ENCODE results near the gene ZNF565. TPM values are rescaled to one million over a fixed set of nuclear protein-coding genes. Genes with fewer than 3 reads are reported as not detected.

ZNF565 gene
- total and polyA plus RNA-seq, 2 experiments from 2014 or later: 2.1 to 2.6 TPM

DNA sequence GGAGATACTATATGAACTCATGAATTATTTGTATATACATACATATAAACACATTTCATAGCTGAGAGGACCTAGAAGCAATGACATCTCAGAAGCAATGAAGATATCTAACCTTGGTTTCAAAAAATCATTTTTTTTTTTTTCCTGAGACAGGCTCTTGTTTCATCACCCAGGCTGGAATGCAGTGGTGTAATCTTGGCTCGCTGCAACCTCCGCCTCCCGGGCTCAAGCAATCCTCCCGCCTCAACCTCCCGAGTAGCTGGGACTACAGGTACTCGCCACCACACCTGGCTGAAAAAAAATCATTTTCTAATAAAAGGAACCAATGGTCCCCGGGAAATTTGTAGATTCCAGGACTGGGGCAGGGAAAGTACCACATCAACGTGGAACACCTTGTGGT lies 4.0 kb downstream of the ZNF565 start:
- in situ Hi-C loops (cut with MboI): no loop called here

DNA sequence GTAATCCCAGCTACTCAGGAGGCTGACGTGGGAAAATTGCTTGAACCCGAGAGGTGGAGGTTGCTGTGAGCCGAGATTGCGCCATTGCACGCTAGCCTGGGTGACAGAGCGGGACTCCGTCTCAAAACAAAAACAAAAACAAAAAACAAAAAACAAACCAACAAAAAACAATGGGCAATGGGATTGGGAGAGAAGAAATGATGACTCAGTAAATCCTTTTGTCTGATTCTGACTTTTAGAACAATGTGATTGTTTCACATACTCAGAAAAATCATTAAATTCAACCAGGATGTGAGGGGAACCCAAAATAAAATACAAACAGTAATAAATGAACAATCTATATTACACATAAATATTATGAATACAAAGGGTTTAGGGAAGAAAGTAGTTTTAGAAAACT lies 5.1 kb downstream of the ZNF565 start:
- H3K27me3 ChIP-seq (replicated peaks; ENCODE audit: insufficient read depth): no peaks in the 10 kb centered on the region
- no peak overlapping the region for H2AFZ ChIP-seq
- no peak for DNase-seq
- no peak overlapping the region for H3K4me2 ChIP-seq (ENCODE audit: unreplicated experiment)
- H3F3A ChIP-seq (ENCODE audit: insufficient read depth): no peaks in the 10 kb centered on the region
- WGBS, 2 experiments (ENCODE audit: low coverage in 1 of 2, low lambda C conversion rate in 2 of 2, missing lambda C conversion rate in 2 of 2): 92 to 99% methylated on average over 7 of the region's 7 CpGs
- in situ Hi-C loops (cut with MboI): no loop called here
- no peaks in the 10 kb centered on the region for H3K9me2 ChIP-seq (ENCODE audit: insufficient read depth)
- no peak overlapping the region for H3K9ac ChIP-seq
- H3K27ac ChIP-seq: no peak overlapping the region
- H4K20me1 ChIP-seq (ENCODE audit: insufficient read depth): no peaks in the 10 kb centered on the region
- no peaks in the 10 kb centered on the region; the same call in 1 of the 2 replicates for H3K4me1 ChIP-seq (ENCODE audit: insufficient read depth)
- H3K36me3 ChIP-seq (ENCODE audit: low read depth): no peaks in the 10 kb centered on the region; the same call in 1 of the 2 replicates
- H3K79me2 ChIP-seq (ENCODE audit: insufficient read depth): peaks cover 48% of the 10 kb centered on the region
- H3K4me3 ChIP-seq: no peak overlapping the region
- TF ChIP-seq EZH2phosphoT487 (IDR thresholded peaks at IDR 0.05; ENCODE audit: insufficient read depth, low read depth) (no peak), EZH2 (IDR thresholded peaks at IDR 0.05; ENCODE audit: insufficient read depth, poor library complexity, severe bottlenecking) (no peak)
- no peaks in the 10 kb centered on the region for H3K9me3 ChIP-seq (ENCODE audit: low read depth)

More for the DNA sequence above, 4.0 kb downstream of the ZNF565 start:
- no peak overlapping the region for H3K4me2 ChIP-seq (ENCODE audit: unreplicated experiment)
- H3K36me3 ChIP-seq (ENCODE audit: low read depth): no peaks in the 10 kb centered on the region; the same call in 1 of the 2 replicates
- peaks cover 54% of the 10 kb centered on the region for H3K79me2 ChIP-seq (ENCODE audit: insufficient read depth)
- H3K4me1 ChIP-seq (ENCODE audit: insufficient read depth): no peaks in the 10 kb centered on the region; the same call in 1 of the 2 replicates
- WGBS, 2 experiments (ENCODE audit: low coverage in 1 of 2, low lambda C conversion rate in 2 of 2, missing lambda C conversion rate in 2 of 2): 94 to 96% methylated on average over 8 of the region's 8 CpGs
- TF ChIP-seq EZH2phosphoT487 (IDR thresholded peaks at IDR 0.05; ENCODE audit: insufficient read depth, low read depth) (no peak), EZH2 (IDR thresholded peaks at IDR 0.05; ENCODE audit: insufficient read depth, poor library complexity, severe bottlenecking) (no peak)
- DNase-seq: no peak
- H3K9me3 ChIP-seq (ENCODE audit: low read depth): no peaks in the 10 kb centered on the region
- H3K27me3 ChIP-seq (replicated peaks; ENCODE audit: insufficient read depth): no peaks in the 10 kb centered on the region
- no peak overlapping the region for H3K27ac ChIP-seq
- no peaks in the 10 kb centered on the region for H4K20me1 ChIP-seq (ENCODE audit: insufficient read depth)
- no peaks in the 10 kb centered on the region for H3K9me2 ChIP-seq (ENCODE audit: insufficient read depth)
- H3K4me3 ChIP-seq: no peak overlapping the region
- no peaks in the 10 kb centered on the region for H3F3A ChIP-seq (ENCODE audit: insufficient read depth)
- no peak overlapping the region for H3K9ac ChIP-seq
- H2AFZ ChIP-seq: no peak overlapping the region

DNA sequence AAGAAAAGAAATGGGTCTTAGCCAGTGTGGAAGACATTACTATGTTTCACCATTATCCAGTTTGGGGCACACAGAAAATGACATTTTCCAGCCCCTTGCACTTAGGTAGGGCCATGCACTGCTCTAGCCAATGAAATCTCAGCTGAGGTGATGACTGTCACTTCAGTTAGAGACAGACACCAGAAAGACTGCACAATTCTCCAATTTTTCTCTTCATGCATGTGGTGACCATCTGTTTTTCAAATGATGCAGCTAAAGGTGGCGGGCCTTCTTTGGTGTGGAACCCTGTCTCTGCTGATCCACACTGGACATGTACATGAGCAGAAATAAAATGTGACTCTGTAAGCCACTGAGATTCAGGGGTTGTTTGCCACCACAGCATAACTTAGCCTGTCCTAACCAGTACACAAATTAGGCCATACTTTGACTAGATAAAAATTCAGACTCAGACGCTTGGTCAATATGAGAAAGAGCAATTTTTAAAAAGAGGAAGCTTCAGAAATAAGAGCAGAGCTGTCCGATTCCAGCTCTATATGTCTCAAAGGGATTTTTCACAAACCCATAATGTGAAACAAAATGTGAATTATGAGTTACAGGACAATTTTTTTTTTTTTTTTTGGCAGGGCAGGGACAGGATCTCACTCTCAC lies 6.7 kb downstream of the ZNF565 start:
- H3K4me3 ChIP-seq: no peak overlapping the region
- H3K9me3 ChIP-seq (ENCODE audit: low read depth): no peaks in the 10 kb centered on the region
- no peaks in the 10 kb centered on the region for H3K27me3 ChIP-seq (replicated peaks; ENCODE audit: insufficient read depth)
- no peak overlapping the region for H3K9ac ChIP-seq
- H4K20me1 ChIP-seq (ENCODE audit: insufficient read depth): no peaks in the 10 kb centered on the region
- no peak overlapping the region for H3K4me2 ChIP-seq (ENCODE audit: unreplicated experiment)
- no peaks in the 10 kb centered on the region for H3K9me2 ChIP-seq (ENCODE audit: insufficient read depth)
- no peaks in the 10 kb centered on the region for H3F3A ChIP-seq (ENCODE audit: insufficient read depth)
- WGBS, 2 experiments (ENCODE audit: low coverage in 1 of 2, low lambda C conversion rate in 2 of 2, missing lambda C conversion rate in 2 of 2): 67 to 71% methylated on average over 3 of the region's 3 CpGs
- H3K4me1 ChIP-seq (ENCODE audit: insufficient read depth): no peaks in the 10 kb centered on the region
- no peak for TF ChIP-seq EZH2phosphoT487 (IDR thresholded peaks at IDR 0.05; ENCODE audit: insufficient read depth, low read depth)
- TF ChIP-seq EZH2 (IDR thresholded peaks at IDR 0.05; ENCODE audit: insufficient read depth, poor library complexity, severe bottlenecking): no peak
- no peak overlapping the region for H2AFZ ChIP-seq
- no peak for DNase-seq
- no peak overlapping the region for H3K27ac ChIP-seq
- in situ Hi-C loops (cut with MboI): no loop called here
- H3K79me2 ChIP-seq (ENCODE audit: insufficient read depth): peaks cover 32% of the 10 kb centered on the region
- no peaks in the 10 kb centered on the region; the same call in 1 of the 2 replicates for H3K36me3 ChIP-seq (ENCODE audit: low read depth)

DNA sequence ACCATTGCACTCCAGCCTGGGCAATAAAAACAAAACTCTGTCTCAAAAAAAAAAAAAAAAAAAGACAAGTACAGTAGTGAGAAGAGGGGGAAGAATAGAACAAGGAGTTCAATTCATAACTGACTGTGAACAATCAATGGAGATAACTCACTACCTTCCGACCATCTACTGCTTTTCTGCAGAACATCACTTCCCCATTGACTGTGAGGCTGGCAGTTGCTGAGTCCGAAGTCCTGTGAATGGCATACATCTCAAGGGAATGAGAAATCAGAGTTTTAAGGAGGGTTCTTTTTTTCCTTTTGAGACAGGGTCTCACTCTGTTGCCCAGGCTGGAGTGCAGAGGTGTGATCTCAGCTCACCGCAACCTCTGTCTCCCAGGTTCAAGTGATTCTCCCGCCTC lies 11.2 kb downstream of the ZNF565 start:
- no peaks in the 10 kb centered on the region for H3K27me3 ChIP-seq (replicated peaks; ENCODE audit: insufficient read depth)
- no peak overlapping the region for H3K4me2 ChIP-seq (ENCODE audit: unreplicated experiment)
- H3K4me1 ChIP-seq (ENCODE audit: insufficient read depth): no peaks in the 10 kb centered on the region
- no peak for DNase-seq
- H3K27ac ChIP-seq: no peak overlapping the region
- no peaks in the 10 kb centered on the region; the same call in 1 of the 2 replicates for H3K79me2 ChIP-seq (ENCODE audit: insufficient read depth)
- H3K9ac ChIP-seq: no peak overlapping the region
- no peak overlapping the region for H3K4me3 ChIP-seq
- TF ChIP-seq EZH2 (IDR thresholded peaks at IDR 0.05; ENCODE audit: insufficient read depth, poor library complexity, severe bottlenecking): no peak
- TF ChIP-seq EZH2phosphoT487 (IDR thresholded peaks at IDR 0.05; ENCODE audit: insufficient read depth, low read depth): no peak
- no peaks in the 10 kb centered on the region; the same call in 1 of the 2 replicates for H3K36me3 ChIP-seq (ENCODE audit: low read depth)
- H3K9me3 ChIP-seq (ENCODE audit: low read depth): no peaks in the 10 kb centered on the region
- H3K9me2 ChIP-seq (ENCODE audit: insufficient read depth): no peaks in the 10 kb centered on the region
- WGBS, 2 experiments (ENCODE audit: low coverage in 1 of 2, low lambda C conversion rate in 2 of 2, missing lambda C conversion rate in 2 of 2): 99 to 100% methylated on average over 4 of the region's 4 CpGs
- H3F3A ChIP-seq (ENCODE audit: insufficient read depth): no peaks in the 10 kb centered on the region
- no peaks in the 10 kb centered on the region for H4K20me1 ChIP-seq (ENCODE audit: insufficient read depth)
- in situ Hi-C loops (cut with MboI): no loop called here
- no peak overlapping the region for H2AFZ ChIP-seq

All from GM23248 (cell line).